Glutamatergic neuron (in vitro differentiated cells): ENCODE data around the gene ADAMTS17. TPM values are rescaled to one million over a fixed set of nuclear protein-coding genes. Genes with fewer than 3 reads are reported as not detected.

Source experiments
- DNase-seq: peaks from one replicate; pipeline ENCODE4 v3.0.0; 2022
- H3K27ac Mint-ChIP-seq: one replicate; pipeline ENCODE4 v1.8.0; 2020; ENCODE audit warnings: mild to moderate bottlenecking, mixed read lengths, inconsistent platforms; ENCODE audit not compliant: unreplicated experiment
- H3K27me3 Mint-ChIP-seq: one replicate; pipeline ENCODE4 v1.8.0; 2020; ENCODE audit warnings: mild to moderate bottlenecking, moderate library complexity, mixed read lengths, inconsistent platforms; ENCODE audit not compliant: unreplicated experiment
- H3K36me3 Mint-ChIP-seq: one replicate; pipeline ENCODE4 v1.8.0; 2020; ENCODE audit warnings: mild to moderate bottlenecking, mixed read lengths, inconsistent platforms; ENCODE audit not compliant: unreplicated experiment
- H3K4me1 Mint-ChIP-seq: one replicate; pipeline ENCODE4 v1.8.0; 2020; ENCODE audit warnings: mild to moderate bottlenecking, low read depth, mixed read lengths, inconsistent platforms; ENCODE audit not compliant: unreplicated experiment
- H3K4me3 Mint-ChIP-seq: one replicate; pipeline ENCODE4 v1.8.0; 2020; ENCODE audit warnings: mild to moderate bottlenecking, mixed read lengths, inconsistent platforms; ENCODE audit not compliant: unreplicated experiment
- H3K9me3 Mint-ChIP-seq: one replicate; pipeline ENCODE4 v1.8.0; 2020; ENCODE audit warnings: mild to moderate bottlenecking, moderate library complexity, mixed read lengths, inconsistent platforms; ENCODE audit not compliant: unreplicated experiment
- CTCF ChIP-seq: fragments of 200-600 bp; sonication (generic); IDR thresholded peaks from one replicate; pipeline ENCODE4 v1.5.0; 2021; ENCODE audit not compliant: partially characterized antibody, unreplicated experiment
- total RNA-seq: library from RNA; stranded (reverse); fragmentation: NEBNext Ultra II Directional; extraction: Animal tissue kit (Norgen Biotek cat#: 25700); gene quantifications from one replicate; pipeline ENCODE4 v1.2.1, GENCODE V29; 2021; ENCODE audit not compliant: unreplicated experiment

The ADAMTS17 gene
- total RNA-seq, 1 donor from 2014 or later, result 6.8 TPM

DNA sequence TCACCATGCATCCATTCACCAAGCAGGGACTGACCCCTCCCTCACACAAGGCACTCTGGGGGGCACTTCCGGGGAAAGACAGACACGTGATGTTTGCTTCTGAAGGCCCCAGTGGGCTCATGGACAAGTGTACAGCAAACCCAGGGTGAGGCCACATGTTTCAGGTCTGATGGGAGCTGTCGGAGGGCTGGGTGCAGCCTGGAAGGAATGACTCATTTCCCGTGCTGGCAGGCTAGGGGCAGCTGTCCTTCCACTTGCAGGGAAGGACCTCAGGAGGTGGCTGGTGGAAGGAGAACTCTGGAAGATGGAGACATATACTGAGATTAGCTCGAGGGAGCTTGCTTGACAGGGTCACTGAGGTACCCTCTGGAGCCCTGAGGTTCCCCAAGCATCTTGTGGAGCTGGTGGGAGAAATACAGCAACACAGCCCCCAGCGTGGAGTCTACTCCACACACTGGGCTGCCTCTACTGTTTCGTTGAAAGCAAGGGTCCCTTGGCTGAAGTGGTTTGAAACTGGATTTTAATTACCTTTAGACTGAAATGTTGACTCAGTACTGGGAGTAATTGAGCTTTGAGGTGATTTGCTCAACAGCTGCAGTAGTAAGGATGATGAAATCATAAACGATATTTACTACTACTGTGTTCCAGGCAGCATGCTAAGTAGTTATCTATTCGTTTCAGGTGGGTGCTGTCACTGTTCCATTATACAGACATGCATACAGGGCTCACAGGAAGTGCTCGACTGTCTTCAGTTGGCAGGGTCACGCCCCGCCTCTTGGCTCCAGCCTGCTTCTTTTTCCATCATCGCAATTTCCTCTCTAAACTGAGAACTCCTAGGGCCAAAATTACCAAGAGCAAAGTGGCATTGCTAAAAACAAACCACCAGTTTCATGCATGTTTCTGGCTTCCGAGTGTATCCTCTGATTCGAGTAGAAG, 230.4 kb downstream of the ADAMTS17 start:
- Mint-ChIP-seq H3K4me3 (no peak overlapping the region), H3K27ac (no peak overlapping the region), H3K9me3 (peaks cover 5% of the 10 kb centered on the region), H3K4me1 (peaks cover 7% of the 10 kb centered on the region), H3K27me3 (peaks cover 11% of the 10 kb centered on the region), H3K36me3 (no peaks in the 10 kb centered on the region)
- DNase-seq, result no peak
- TF ChIP-seq CTCF, result no peak

DNA sequence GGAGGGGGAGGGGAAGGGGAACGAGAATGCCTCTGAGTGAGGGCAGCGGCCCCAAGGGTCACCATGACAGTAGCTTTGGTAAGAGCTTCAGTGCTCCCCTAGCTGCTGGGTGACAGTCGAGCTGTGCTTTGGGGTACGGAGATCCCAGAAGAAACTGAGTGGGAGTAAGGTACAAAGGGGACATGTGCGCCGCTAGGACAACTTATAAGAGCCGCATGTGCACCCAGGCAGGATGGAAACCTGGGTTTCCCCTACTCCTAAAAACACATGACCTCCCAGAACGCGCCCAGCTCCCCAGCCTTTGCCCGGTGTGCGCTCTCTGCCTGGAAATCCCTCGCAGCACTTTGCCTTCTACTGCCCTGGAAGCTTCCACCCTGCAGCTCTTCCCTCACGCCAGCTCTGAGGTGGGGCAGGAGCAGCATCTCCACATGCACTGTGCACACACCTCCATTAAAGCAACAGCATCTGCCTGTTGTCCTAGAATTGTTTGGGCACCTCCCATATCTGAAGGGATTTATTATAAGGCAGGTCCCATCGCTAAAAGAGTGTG, 232.2 kb downstream of the ADAMTS17 start:
- H3K4me3 Mint-ChIP-seq, result no peak overlapping the region
- H3K4me1 Mint-ChIP-seq, result peaks cover 3% of the 10 kb centered on the region
- peaks cover 4% of the 10 kb centered on the region for H3K9me3 Mint-ChIP-seq
- peaks cover 10% of the 10 kb centered on the region for H3K27me3 Mint-ChIP-seq
- no peak overlapping the region for H3K27ac Mint-ChIP-seq
- H3K36me3 Mint-ChIP-seq, result no peaks in the 10 kb centered on the region
- no peak for DNase-seq
- TF ChIP-seq CTCF, result no peak

DNA sequence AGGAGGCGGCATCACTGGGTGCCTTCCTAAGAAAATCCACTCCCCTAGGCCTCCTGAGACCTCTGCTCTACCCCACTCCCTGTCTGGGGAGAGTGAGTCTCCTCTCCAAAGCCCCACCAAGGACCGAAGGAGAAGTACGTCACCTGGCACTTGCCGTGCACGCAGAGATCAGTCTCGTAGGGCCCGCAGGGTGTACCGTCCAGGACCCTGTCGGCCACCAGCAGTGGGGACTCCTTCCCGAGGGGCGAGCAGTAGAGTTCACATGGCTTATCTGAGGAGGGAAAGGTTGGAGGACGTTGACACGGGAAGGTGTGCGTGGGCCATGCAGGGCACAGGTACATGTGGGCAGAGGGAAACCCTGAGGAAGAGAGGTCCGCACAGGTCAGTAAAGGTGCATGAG, 232.9 kb downstream of the ADAMTS17 start:
- H3K27ac Mint-ChIP-seq, result no peak overlapping the region
- H3K36me3 Mint-ChIP-seq, result no peaks in the 10 kb centered on the region
- no peak overlapping the region for H3K4me3 Mint-ChIP-seq

GRCh38 chr15:100108346-100108745, 233.4 kb downstream of the ADAMTS17 start:
- Mint-ChIP-seq H3K27ac (no peak overlapping the region), H3K36me3 (no peaks in the 10 kb centered on the region), H3K4me3 (no peak overlapping the region), H3K27me3 (peaks cover 9% of the 10 kb centered on the region), H3K9me3 (peaks cover 1% of the 10 kb centered on the region), H3K4me1 (no peaks in the 10 kb centered on the region)
- no peak for DNase-seq
- no peak for TF ChIP-seq CTCF

More for the DNA sequence above, 232.9 kb downstream of the ADAMTS17 start:
- H3K4me1 Mint-ChIP-seq, result no peaks in the 10 kb centered on the region
- TF ChIP-seq CTCF, result no peak
- no peak for DNase-seq
- peaks cover 9% of the 10 kb centered on the region for H3K27me3 Mint-ChIP-seq
- H3K9me3 Mint-ChIP-seq, result peaks cover 1% of the 10 kb centered on the region
